ENCODE results near the gene VASP.

VASP gene

GRCh38 chr19:45506989-45507871 is at the start of gene VASP:
VASP (plus strand) TSS chr19:45507479; CDS start chr19:45507772, 293 bp downstream.
- peak; percentile 73 to 84 for DNase-seq

DNA sequence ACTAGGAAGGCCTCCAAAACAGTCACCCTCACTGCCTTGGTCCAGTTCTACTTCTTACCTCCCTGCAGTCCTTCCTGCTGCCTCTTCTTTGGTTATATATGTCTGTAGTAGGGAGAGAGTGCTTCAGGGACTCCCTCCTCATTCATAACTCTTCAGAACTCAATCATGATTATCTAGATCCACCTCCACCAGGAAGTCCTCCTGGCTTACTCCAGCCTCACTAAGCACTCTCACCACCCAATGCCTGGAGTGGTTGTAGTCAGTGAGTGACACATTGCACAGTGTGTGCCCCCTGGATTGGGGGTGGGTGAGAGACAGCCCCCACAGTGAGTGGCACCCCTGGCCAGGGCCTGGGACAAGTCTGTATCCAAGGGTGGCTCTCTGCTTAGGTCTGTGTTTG is 49.5 kb upstream of the VASP start:
- DNase-seq: no peak

GRCh38 chr19:45460807-45461347 is 46.4 kb upstream of the VASP start:
- DNase-seq: no peak

- no peak for DNase-seq
Measured at GRCh38 chr19:45462174-45462573, 45.1 kb upstream of the VASP start.

DNA sequence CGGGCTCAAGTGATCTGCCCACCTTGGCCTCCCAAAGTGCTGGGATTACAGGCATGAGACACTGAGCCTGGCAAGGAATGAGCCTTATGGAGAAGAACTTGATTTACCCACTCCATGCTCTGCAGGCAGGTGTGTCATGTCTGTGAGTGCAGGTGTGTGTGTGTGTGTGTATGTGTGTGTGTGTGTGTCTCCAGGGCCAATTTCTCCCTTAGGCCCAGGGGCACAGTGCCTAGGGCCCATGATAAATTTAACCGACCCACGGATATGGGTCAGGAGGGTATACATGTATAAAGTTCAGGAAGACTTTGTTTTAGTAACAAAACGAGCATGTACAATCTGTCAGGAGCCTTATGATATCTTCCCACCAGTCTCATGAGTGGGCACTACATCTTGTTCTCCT is 44.0 kb upstream of the VASP start:
- no peak for DNase-seq

DNA sequence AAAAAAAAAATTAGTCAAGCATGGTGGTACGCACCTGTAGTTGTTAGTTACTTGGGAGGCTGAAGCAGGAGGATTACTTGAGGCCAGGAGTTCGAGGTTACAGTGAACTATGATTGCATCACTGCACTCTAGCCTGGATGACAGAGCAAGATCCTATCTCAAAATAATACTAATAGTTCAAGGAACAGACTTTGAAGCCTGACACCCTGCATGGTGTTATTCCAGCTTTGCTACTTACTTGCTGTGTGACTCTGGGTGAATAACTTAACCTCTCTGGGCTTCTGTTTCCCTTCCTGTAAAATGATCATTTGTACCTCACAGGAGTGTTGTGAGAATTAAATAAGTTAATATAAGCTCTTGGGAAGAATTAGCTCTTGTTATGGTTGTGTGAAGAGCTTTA is 43.0 kb upstream of the VASP start:
- no peak for DNase-seq

DNA sequence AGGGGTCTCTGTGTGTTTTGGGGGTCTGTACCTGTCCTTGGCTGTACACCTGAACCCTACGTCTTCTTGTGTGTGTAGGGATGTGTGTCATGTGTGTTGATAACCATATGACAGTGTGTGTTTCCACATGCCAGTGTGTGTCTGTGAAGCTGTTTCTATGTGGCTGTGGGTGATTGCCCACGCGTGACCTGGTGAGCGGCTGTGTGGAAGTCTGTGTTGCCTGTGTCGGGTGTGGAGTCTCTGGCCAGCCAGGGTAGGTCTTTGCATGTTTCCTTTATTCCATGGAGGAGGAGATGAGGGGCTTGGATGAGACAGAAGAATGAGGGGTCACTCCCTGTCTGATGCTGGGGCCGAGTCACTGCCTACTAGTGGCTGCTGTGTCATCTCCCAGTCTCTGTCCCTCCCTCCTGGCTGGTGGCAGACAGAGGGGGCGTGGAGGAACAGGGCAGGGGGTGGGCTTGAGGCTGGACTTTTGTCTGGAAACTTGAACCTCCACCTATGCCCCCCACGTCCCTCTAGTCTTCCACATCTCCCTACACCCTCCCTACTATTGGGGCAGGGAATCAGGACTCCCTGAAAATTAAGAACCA is 42.3 kb upstream of the VASP start:
- DNase-seq: no peak

- no peak for DNase-seq
Measured at GRCh38 chr19:45467115-45467455, 40.2 kb upstream of the VASP start.

DNA sequence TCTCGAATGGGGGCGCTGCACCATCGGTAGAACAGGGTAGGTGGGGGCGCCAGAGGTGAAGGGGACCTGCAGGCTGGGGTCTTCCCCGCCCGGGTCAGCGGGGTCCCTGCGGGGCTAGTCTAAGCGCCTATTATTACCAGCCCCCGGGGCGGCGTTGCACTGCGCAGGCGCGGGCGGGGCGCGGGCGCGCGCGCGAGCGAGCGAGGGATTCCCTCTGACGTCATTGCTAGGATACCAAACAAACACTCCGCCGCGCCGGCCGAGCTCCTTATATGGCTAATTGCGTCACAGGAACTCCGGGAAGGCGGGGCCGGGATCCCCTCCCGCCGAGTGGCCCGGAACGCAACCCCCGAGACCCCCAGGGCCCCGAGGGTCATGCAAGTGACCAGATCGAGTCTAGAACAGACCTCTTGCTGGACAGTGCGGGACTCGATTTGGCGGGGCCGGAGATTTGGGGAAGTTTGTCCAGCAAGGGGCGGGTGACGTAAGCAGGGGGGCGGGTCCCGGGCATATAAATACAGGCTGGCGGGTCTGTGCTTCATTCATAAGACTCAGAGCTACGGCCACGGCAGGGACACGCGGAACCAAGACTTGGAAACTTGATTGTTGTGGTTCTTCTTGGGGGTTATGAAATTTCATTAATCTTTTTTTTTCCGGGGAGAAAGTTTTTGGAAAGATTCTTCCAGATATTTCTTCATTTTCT is 39.7 kb upstream of the VASP start, which contains the start of gene FOSB:
Gene FOSB (plus strand): TSS at position 541 of the 703 bp plus-strand sequence. CDS start 591 bp downstream, outside the sequence.
- DNase-seq: peak; percentile 90

DNA sequence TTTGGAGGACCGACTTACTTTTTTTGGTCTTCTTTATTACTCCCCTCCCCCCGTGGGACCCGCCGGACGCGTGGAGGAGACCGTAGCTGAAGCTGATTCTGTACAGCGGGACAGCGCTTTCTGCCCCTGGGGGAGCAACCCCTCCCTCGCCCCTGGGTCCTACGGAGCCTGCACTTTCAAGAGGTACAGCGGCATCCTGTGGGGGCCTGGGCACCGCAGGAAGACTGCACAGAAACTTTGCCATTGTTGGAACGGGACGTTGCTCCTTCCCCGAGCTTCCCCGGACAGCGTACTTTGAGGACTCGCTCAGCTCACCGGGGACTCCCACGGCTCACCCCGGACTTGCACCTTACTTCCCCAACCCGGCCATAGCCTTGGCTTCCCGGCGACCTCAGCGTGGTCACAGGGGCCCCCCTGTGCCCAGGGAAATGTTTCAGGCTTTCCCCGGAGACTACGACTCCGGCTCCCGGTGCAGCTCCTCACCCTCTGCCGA is 39.1 kb upstream of the VASP start:
- no peak for DNase-seq

- DNase-seq: no peak
Measured at GRCh38 chr19:45468803-45469131, 38.5 kb upstream of the VASP start.

GRCh38 chr19:45469132-45469944 is 37.9 kb upstream of the VASP start:
- DNase-seq: peak; percentile 88 to 90

GRCh38 chr19:45469945-45470761 is 37.1 kb upstream of the VASP start:
- no peak for DNase-seq

DNA sequence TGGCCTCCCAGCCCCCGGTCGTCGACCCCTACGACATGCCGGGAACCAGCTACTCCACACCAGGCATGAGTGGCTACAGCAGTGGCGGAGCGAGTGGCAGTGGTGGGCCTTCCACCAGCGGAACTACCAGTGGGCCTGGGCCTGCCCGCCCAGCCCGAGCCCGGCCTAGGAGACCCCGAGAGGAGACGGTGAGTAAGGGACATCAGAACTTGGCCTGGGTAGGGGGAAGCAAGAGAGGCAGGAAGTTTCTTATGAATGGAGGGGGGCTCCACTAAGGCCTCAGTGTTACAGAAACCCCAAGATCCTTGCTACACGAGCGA is 36.6 kb upstream of the VASP start:
- DNase-seq: no peak

- no peak for DNase-seq
Measured at GRCh38 chr19:45471111-45471930, 36.0 kb upstream of the VASP start.

GRCh38 chr19:45471931-45472562 is 35.2 kb upstream of the VASP start:
- no peak for DNase-seq

GRCh38 chr19:45472563-45473366 is 34.5 kb upstream of the VASP start:
- DNase-seq: no peak

DNA sequence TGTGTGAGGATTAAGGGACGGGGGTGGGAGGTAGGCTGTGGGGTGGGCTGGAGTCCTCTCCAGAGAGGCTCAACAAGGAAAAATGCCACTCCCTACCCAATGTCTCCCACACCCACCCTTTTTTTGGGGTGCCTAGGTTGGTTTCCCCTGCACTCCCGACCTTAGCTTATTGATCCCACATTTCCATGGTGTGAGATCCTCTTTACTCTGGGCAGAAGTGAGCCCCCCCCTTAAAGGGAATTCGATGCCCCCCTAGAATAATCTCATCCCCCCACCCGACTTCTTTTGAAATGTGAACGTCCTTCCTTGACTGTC is 34.0 kb upstream of the VASP start:
- DNase-seq: no peak

Measured in stimulated activated CD4-positive, alpha-beta T cell treated with anti-CD3 and anti-CD28 coated beads, Interleukin-2, amount 100 ng/mL, for 48 hours (primary cell).